Keratinocyte (primary cell): ENCODE measurements around the gene GRIA1. TPM values are rescaled to one million over a fixed set of nuclear protein-coding genes. Genes with fewer than 3 reads are reported as not detected.

Source experiments
- DNase-seq: peaks from one replicate; pipeline ENCODE4 v3.0.0-alpha.2; 2011; ENCODE audit warnings: low read depth, missing footprints, low spot score
- FAIRE-seq: peaks from 2 replicates; lab custom pipeline; 2011; peaks lifted over from hg19 to GRCh38; lab: Jason Lieb, UNC
- H2AFZ ChIP-seq: 2 replicates; pipeline ENCODE4 v1.6.0; 2012; ENCODE audit warnings: low read length, control low read depth, inconsistent platforms; ENCODE audit not compliant: control insufficient read depth
- H3K27ac ChIP-seq: 2 replicates; pipeline ENCODE4 v1.5.1; 2011; ENCODE audit warnings: low read length; ENCODE audit not compliant: control insufficient read depth, insufficient read depth
- H3K27me3 ChIP-seq: 3 replicates; pipeline ENCODE4 v1.6.0; 2011; ENCODE audit warnings: low read length; ENCODE audit not compliant: control insufficient read depth, insufficient read depth; ENCODE audit errors: extremely low read depth
- H3K36me3 ChIP-seq, 2 experiments: 2 replicates in 1 of 2; 3 replicates in 1 of 2; pipeline ENCODE4 v1.5.1; 2011; ENCODE audit warnings: low read length in 2 of 2, mild to moderate bottlenecking in 1 of 2; ENCODE audit not compliant: control insufficient read depth in 2 of 2, insufficient read depth in 2 of 2; ENCODE audit errors: extremely low read depth in 1 of 2
- H3K4me1 ChIP-seq: 3 replicates; pipeline ENCODE4 v1.5.1; 2011; ENCODE audit warnings: low read length; ENCODE audit not compliant: control insufficient read depth, insufficient read depth; ENCODE audit errors: extremely low read depth
- H3K4me2 ChIP-seq: 3 replicates; pipeline ENCODE4 v1.6.0; 2011; ENCODE audit warnings: low read depth, low read length; ENCODE audit not compliant: control insufficient read depth, insufficient read depth; ENCODE audit errors: extremely low read depth
- H3K4me3 ChIP-seq, 3 experiments: fragments of 200-600 bp in 1 of 3; sonication (generic) in 1 of 3; 2 replicates in 2 of 3; 3 replicates in 1 of 3; pipeline ENCODE4 v1.5.1; 2011 to 2016; ENCODE audit warnings: low read length in 3 of 3, mild to moderate bottlenecking in 3 of 3, control low read depth in 2 of 3, inconsistent platforms in 1 of 3, low read depth in 1 of 3, mixed read lengths in 1 of 3, mixed run types in 1 of 3, moderate library complexity in 1 of 3; ENCODE audit not compliant: control insufficient read depth in 2 of 3, insufficient read depth in 2 of 3; ENCODE audit errors: extremely low read depth in 1 of 3
- H3K79me2 ChIP-seq: 2 replicates; pipeline ENCODE4 v1.6.0; 2012; ENCODE audit warnings: low read length; ENCODE audit not compliant: control insufficient read depth, insufficient read depth
- H3K9ac ChIP-seq: 3 replicates; pipeline ENCODE4 v1.6.0; 2011; ENCODE audit warnings: low read length; ENCODE audit not compliant: control insufficient read depth, insufficient read depth; ENCODE audit errors: extremely low read depth
- H3K9me1 ChIP-seq: 3 replicates; pipeline ENCODE4 v1.6.0; 2011; ENCODE audit warnings: low read length; ENCODE audit not compliant: control insufficient read depth, insufficient read depth; ENCODE audit errors: extremely low read depth
- H3K9me3 ChIP-seq: 2 replicates; pipeline ENCODE4 v1.5.1; 2012; ENCODE audit warnings: low read depth, low read length; ENCODE audit not compliant: control insufficient read depth
- H4K20me1 ChIP-seq: 3 replicates; pipeline ENCODE4 v1.6.0; 2011; ENCODE audit warnings: low read length; ENCODE audit not compliant: control insufficient read depth, insufficient read depth; ENCODE audit errors: extremely low read depth
- EZH2 ChIP-seq: IDR thresholded peaks from one replicate; pipeline ENCODE4 v1.6.1; 2012; ENCODE audit warnings: inconsistent platforms, mild to moderate bottlenecking, low read length, moderate library complexity
- dilution Hi-C: fragments of 300-500 bp; cut with MboI; formaldehyde crosslinking; loops from one replicate; pipeline ENCODE4 v1.7.0; 2020; ENCODE audit warnings: low sequenced_read_pairs; ENCODE audit not compliant: extremely low pct_ligation_motif_present
- polyA plus RNA-seq, 5 experiments: library from polyadenylated mRNA; depleted of rRNA in 3 of 5; stranded (reverse) in 3 of 5; stranded (forward) in 1 of 5; unstranded in 1 of 5; fragments of >200 nt; gene quantifications; 1 replicate in 1 of 5; 2 replicates in 3 of 5; 3 replicates in 1 of 5; pipeline versions ENCODE4 v1.2.1 to v1.2.3, GENCODE V29; 2011 to 2012; ENCODE audit warnings: missing spikeins in 2 of 5, low read depth in 1 of 5, low replicate concordance in 1 of 5
- TF ChIP-seq, protein P1 (sequence below), 3 experiments: IDR thresholded peaks in 1 of 3; conservative IDR thresholded peaks in 1 of 3; optimal IDR thresholded peaks in 1 of 3; 2 replicates in 2 of 3; 3 replicates in 1 of 3; pipeline versions ENCODE3 to v1.5.1; 2011; ENCODE audit warnings: low read length in 3 of 3, mild to moderate bottlenecking in 3 of 3, moderate library complexity in 2 of 3, control low read depth in 1 of 3, inconsistent platforms in 1 of 3; ENCODE audit not compliant: insufficient read depth in 2 of 3; ENCODE audit errors: extremely low read depth in 1 of 3

GRIA1 gene
- polyA plus RNA-seq, 1 donor (not counting 4 experiments of a cell fraction or from before 2014, with no cell fraction given): not detected

GRCh38 chr5:153690236-153690635 lies 199.8 kb downstream of the GRIA1 start:
- H2AFZ ChIP-seq: no peak overlapping the region
- no peaks in the 10 kb centered on the region for H3K4me1 ChIP-seq
- no peaks in the 10 kb centered on the region for H3K36me3 ChIP-seq
- dilution Hi-C loops: no loop called here
- no peaks in the 10 kb centered on the region for H3K27me3 ChIP-seq
- no peaks in the 10 kb centered on the region for H4K20me1 ChIP-seq
- no peaks in the 10 kb centered on the region for H3K79me2 ChIP-seq
- no peak overlapping the region for H3K9ac ChIP-seq
- no peaks in the 10 kb centered on the region for H3K9me1 ChIP-seq
- no peak for TF ChIP-seq EZH2
- TF ChIP-seq, protein P1, sequence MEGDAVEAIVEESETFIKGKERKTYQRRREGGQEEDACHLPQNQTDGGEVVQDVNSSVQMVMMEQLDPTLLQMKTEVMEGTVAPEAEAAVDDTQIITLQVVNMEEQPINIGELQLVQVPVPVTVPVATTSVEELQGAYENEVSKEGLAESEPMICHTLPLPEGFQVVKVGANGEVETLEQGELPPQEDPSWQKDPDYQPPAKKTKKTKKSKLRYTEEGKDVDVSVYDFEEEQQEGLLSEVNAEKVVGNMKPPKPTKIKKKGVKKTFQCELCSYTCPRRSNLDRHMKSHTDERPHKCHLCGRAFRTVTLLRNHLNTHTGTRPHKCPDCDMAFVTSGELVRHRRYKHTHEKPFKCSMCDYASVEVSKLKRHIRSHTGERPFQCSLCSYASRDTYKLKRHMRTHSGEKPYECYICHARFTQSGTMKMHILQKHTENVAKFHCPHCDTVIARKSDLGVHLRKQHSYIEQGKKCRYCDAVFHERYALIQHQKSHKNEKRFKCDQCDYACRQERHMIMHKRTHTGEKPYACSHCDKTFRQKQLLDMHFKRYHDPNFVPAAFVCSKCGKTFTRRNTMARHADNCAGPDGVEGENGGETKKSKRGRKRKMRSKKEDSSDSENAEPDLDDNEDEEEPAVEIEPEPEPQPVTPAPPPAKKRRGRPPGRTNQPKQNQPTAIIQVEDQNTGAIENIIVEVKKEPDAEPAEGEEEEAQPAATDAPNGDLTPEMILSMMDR (optimal IDR thresholded peaks at IDR 0.05 in 1 of 3, IDR thresholded peaks at IDR 0.05 in 1 of 3, conservative IDR thresholded peaks at IDR 0.05 in 1 of 3; ENCODE audit: extremely low read depth in 1 of 3, insufficient read depth in 2 of 3, low read length in 3 of 3): no peak
- H3K4me2 ChIP-seq: no peak overlapping the region
- FAIRE-seq (no peak), DNase-seq (no peak)
- no peaks in the 10 kb centered on the region for H3K9me3 ChIP-seq
- no peak overlapping the region for H3K4me3 ChIP-seq
- no peak overlapping the region for H3K27ac ChIP-seq

DNA sequence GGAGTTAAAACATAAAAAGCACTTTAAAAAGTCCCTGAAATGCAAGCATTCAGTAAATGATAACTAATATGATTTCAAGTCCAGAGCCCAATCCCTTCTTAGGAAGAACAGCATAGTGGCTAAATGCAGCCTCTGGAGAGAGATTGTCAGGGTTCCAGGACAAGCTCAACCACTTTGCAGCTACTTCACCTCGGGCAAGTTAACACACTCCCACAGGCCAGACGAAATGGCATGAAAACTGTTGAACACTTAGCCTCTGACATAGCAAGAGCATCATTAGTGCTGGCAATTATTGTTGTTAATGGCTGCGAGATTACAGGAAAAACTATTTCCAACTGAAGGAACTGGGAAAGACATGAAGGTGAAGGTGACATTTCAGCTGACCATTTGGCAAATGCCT lies 205.8 kb downstream of the GRIA1 start:
- FAIRE-seq: no peak

More for the DNA sequence above, 205.8 kb downstream of the GRIA1 start:
- TF ChIP-seq, protein P1 (optimal IDR thresholded peaks at IDR 0.05 in 1 of 3, IDR thresholded peaks at IDR 0.05 in 1 of 3, conservative IDR thresholded peaks at IDR 0.05 in 1 of 3; ENCODE audit: extremely low read depth in 1 of 3, insufficient read depth in 2 of 3, low read length in 3 of 3): no peak
- no peak for TF ChIP-seq EZH2
- Histone ChIP-seq H3K27me3 (no peaks in the 10 kb centered on the region), H4K20me1 (no peaks in the 10 kb centered on the region), H3K9ac (no peak overlapping the region), H3K4me3 (no peak overlapping the region), H3K4me1 (no peaks in the 10 kb centered on the region), H2AFZ (no peak overlapping the region), H3K9me1 (no peaks in the 10 kb centered on the region), H3K9me3 (no peaks in the 10 kb centered on the region), H3K4me2 (no peak overlapping the region), H3K79me2 (no peaks in the 10 kb centered on the region), H3K36me3 (no peaks in the 10 kb centered on the region), H3K27ac (no peak overlapping the region)
- DNase-seq: no peak
- dilution Hi-C loops: no loop called here
